ENCODE data around the gene SHROOM2. TPM values are rescaled to one million over a fixed set of nuclear protein-coding genes. Genes with fewer than 3 reads are reported as not detected.

Gene SHROOM2
- total RNA-seq, 1 donor from 2014 or later, result 8.2 TPM

GRCh38 chrX:9861711-9862110 lies 75.5 kb downstream of the SHROOM2 start:
- Mint-ChIP-seq H3K4me3 (ENCODE audit: unreplicated experiment) (no peak overlapping the region), H3K27me3 (ENCODE audit: unreplicated experiment) (no peaks in the 10 kb centered on the region), H3K9me3 (ENCODE audit: unreplicated experiment) (peaks cover 10% of the 10 kb centered on the region), H3K4me1 (ENCODE audit: unreplicated experiment) (peaks cover 20% of the 10 kb centered on the region), H3K27ac (ENCODE audit: unreplicated experiment) (no peak overlapping the region), H3K36me3 (ENCODE audit: unreplicated experiment) (peaks cover 1% of the 10 kb centered on the region)
- TF ChIP-seq CTCF (IDR thresholded peaks at IDR 0.05), result no peak
- DNase-seq (ENCODE audit: extremely low spot score, unreplicated experiment), result no peak

GRCh38 chrX:9862525-9862924 lies 76.3 kb downstream of the SHROOM2 start:
- Mint-ChIP-seq H3K9me3 (ENCODE audit: unreplicated experiment) (peaks cover 10% of the 10 kb centered on the region), H3K27ac (ENCODE audit: unreplicated experiment) (no peak overlapping the region), H3K36me3 (ENCODE audit: unreplicated experiment) (no peaks in the 10 kb centered on the region), H3K4me3 (ENCODE audit: unreplicated experiment) (no peak overlapping the region), H3K4me1 (ENCODE audit: unreplicated experiment) (peaks cover 27% of the 10 kb centered on the region), H3K27me3 (ENCODE audit: unreplicated experiment) (no peaks in the 10 kb centered on the region)
- no peak for TF ChIP-seq CTCF (IDR thresholded peaks at IDR 0.05)
- no peak for DNase-seq (ENCODE audit: extremely low spot score, unreplicated experiment)

- no peak overlapping the region for H3K27ac Mint-ChIP-seq (ENCODE audit: unreplicated experiment)
- H3K4me1 Mint-ChIP-seq (ENCODE audit: unreplicated experiment), result peaks cover 31% of the 10 kb centered on the region
- no peak for TF ChIP-seq CTCF (IDR thresholded peaks at IDR 0.05)
- no peak for DNase-seq (ENCODE audit: extremely low spot score, unreplicated experiment)
- H3K36me3 Mint-ChIP-seq (ENCODE audit: unreplicated experiment), result peaks cover 3% of the 10 kb centered on the region
- no peaks in the 10 kb centered on the region for H3K27me3 Mint-ChIP-seq (ENCODE audit: unreplicated experiment)
- H3K9me3 Mint-ChIP-seq (ENCODE audit: unreplicated experiment), result peaks cover 10% of the 10 kb centered on the region
- no peak overlapping the region for H3K4me3 Mint-ChIP-seq (ENCODE audit: unreplicated experiment)
These were observed 76.7 kb downstream of the SHROOM2 start for GRCh38 chrX:9862953-9863352.

- peaks cover 10% of the 10 kb centered on the region for H3K9me3 Mint-ChIP-seq (ENCODE audit: unreplicated experiment)
- no peak overlapping the region for H3K27ac Mint-ChIP-seq (ENCODE audit: unreplicated experiment)
- no peak for DNase-seq (ENCODE audit: extremely low spot score, unreplicated experiment)
- no peak for TF ChIP-seq CTCF (IDR thresholded peaks at IDR 0.05)
- peaks cover 3% of the 10 kb centered on the region for H3K36me3 Mint-ChIP-seq (ENCODE audit: unreplicated experiment)
- no peaks in the 10 kb centered on the region for H3K27me3 Mint-ChIP-seq (ENCODE audit: unreplicated experiment)
- peaks cover 32% of the 10 kb centered on the region for H3K4me1 Mint-ChIP-seq (ENCODE audit: unreplicated experiment)
- H3K4me3 Mint-ChIP-seq (ENCODE audit: unreplicated experiment), result no peak overlapping the region
These were observed 77.8 kb downstream of the SHROOM2 start for GRCh38 chrX:9864011-9864410.

- Mint-ChIP-seq H3K27ac (ENCODE audit: unreplicated experiment) (no peak overlapping the region), H3K36me3 (ENCODE audit: unreplicated experiment) (peaks cover 3% of the 10 kb centered on the region), H3K9me3 (ENCODE audit: unreplicated experiment) (peaks cover 10% of the 10 kb centered on the region), H3K27me3 (ENCODE audit: unreplicated experiment) (no peaks in the 10 kb centered on the region), H3K4me1 (ENCODE audit: unreplicated experiment) (peaks cover 17% of the 10 kb centered on the region), H3K4me3 (ENCODE audit: unreplicated experiment) (no peak overlapping the region)
- TF ChIP-seq CTCF (IDR thresholded peaks at IDR 0.05), result no peak
- DNase-seq (ENCODE audit: extremely low spot score, unreplicated experiment), result no peak
These were observed 79.7 kb downstream of the SHROOM2 start for GRCh38 chrX:9865804-9866472.

All from osteocyte (in vitro differentiated cells).